Testis (tissue), 3 donors: ENCODE results near the gene SH3BGRL2. TPM values are rescaled to one million over a fixed set of nuclear protein-coding genes. Genes with fewer than 3 reads are reported as not detected.

Source experiments
- DNase-seq: peaks from one replicate; pipeline ENCODE4 v3.0.0-alpha.2; 2019
- H3K27ac ChIP-seq, 2 donors: fragments of 200-600 bp; sonication (generic); one replicate each; pipeline ENCODE4 v1.5.1; 2019
- H3K27me3 ChIP-seq: fragments of 200-600 bp; sonication (generic); one replicate; pipeline ENCODE4 v1.5.1; 2019
- H3K36me3 ChIP-seq: fragments of 200-600 bp; sonication (generic); one replicate; pipeline ENCODE4 v1.5.1; 2017; ENCODE audit warnings: low read depth; ENCODE audit errors: missing control alignments
- H3K4me1 ChIP-seq: fragments of 200-600 bp; sonication (generic); one replicate; pipeline ENCODE4 v1.5.1; 2019
- H3K4me3 ChIP-seq, 2 donors: fragments of 200-600 bp; sonication (generic); one replicate each; pipeline ENCODE4 v1.5.1; 2017 to 2019
- H3K9me3 ChIP-seq: fragments of 200-600 bp; sonication (generic); one replicate; pipeline ENCODE4 v1.5.1; 2017
- CTCF ChIP-seq, 3 experiments: fragments of 450-650 bp in 2 of 3; fragments of 200-600 bp in 1 of 3; sonication (generic) in 1 of 3; IDR thresholded peaks; one replicate each; pipeline ENCODE4 v1.5.1; 2016 to 2019; ENCODE audit warnings: antibody characterized with exemption in 3 of 3, mild to moderate bottlenecking in 2 of 3, moderate library complexity in 1 of 3
- POLR2A ChIP-seq: fragments of 450-650 bp; IDR thresholded peaks from one replicate; pipeline ENCODE4 v1.6.1; 2017; ENCODE audit warnings: antibody characterized with exemption, mild to moderate bottlenecking, moderate library complexity
- WGBS, 2 donors: methylation state at CpG; one replicate each; pipeline ENCODE4 v1.1.5; 2018; 5-methylcytosine and 5-hydroxymethylcytosine counted together
- intact Hi-C: fragments of 100-400 bp; cut with DNase I; formaldehyde crosslinking; loops from one replicate; pipeline ENCODE4 v1.15.1; 2023; ENCODE audit warnings: low total_unique reads
- polyA plus RNA-seq: library from polyadenylated mRNA; stranded (reverse); fragments of 350-450 nt; fragmentation: Illumina TruSeq; extraction: RNeasy Lipid Tissue Mini Kit (QIAGEN cat#74804); gene quantifications from one replicate; pipeline ENCODE4 v1.2.3, GENCODE V29; 2014; ENCODE audit warnings: low read depth, low replicate concordance; ENCODE audit not compliant: insufficient read depth
- total RNA-seq, 2 donors: library from RNA; depleted of rRNA; stranded (reverse); fragments of >200 nt; gene quantifications; one replicate each; pipeline ENCODE4 v1.2.3, GENCODE V29; 2016

SH3BGRL2 gene
- total and polyA plus RNA-seq, 3 donors from 2014 or later, result 5.5 to 9.8 (median 6.3) TPM

DNA sequence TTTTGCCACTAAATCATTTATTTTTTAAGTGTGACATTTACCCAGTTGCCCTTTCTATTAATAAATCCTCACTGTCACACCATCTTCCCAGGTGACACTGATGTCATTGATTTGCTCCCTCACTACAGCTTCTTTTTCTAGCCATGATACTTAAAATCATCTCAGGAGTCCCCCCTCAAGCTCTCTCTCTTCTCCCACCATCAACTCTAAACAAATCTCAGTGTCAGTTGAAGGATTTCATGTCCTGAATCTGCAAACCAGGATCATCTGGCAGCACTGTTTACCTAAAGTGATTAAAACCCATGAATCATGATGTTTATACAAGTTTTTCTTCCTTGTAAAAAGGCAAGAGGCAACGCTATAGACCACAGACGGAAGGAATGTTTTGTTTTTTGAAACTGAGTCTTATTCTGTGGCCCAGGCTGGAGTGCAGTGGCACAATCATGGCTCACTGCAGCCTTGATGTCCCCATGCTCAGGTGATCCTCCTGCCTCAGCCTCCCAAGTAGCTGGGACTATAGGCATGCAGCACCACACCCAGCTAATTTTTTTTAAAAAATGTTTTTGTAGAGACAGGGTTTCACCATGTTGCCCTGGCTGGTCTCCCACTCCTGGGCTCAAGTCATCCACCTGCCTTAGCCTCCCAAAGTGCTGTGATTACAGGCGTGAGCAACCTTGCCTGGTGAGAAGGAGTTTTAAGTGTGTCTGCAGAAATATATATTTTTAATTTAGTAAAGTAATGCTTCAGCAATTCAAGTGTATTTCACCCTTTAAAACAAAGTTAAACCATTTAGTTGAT lies 30.1 kb upstream of the SH3BGRL2 start:
- Histone ChIP-seq H3K4me3 (no peak overlapping the region), H3K36me3 (no peaks in the 10 kb centered on the region), H3K9me3 (no peaks in the 10 kb centered on the region), H3K4me1 (no peaks in the 10 kb centered on the region), H3K27me3 (no peaks in the 10 kb centered on the region), H3K27ac (no peak overlapping the region)
- TF ChIP-seq POLR2A (no peak), CTCF (IDR thresholded peaks at IDR 0.05) (no peak)
- intact Hi-C loops, result no loop called here
- WGBS, 2 donors, result 81 to 82% methylated on average over 3 of the region's 3 CpGs
- no peak for DNase-seq

GRCh38 chr6:79602859-79603258 lies 28.3 kb upstream of the SH3BGRL2 start:
- no peaks in the 10 kb centered on the region for H3K4me1 ChIP-seq
- no peak overlapping the region for H3K4me3 ChIP-seq
- no peak for TF ChIP-seq POLR2A
- TF ChIP-seq CTCF (IDR thresholded peaks at IDR 0.05), result no peak
- H3K27me3 ChIP-seq, result no peaks in the 10 kb centered on the region
- no peaks in the 10 kb centered on the region for H3K9me3 ChIP-seq
- DNase-seq, result no peak
- no peaks in the 10 kb centered on the region for H3K36me3 ChIP-seq
- intact Hi-C loops, result no loop called here
- no peak overlapping the region for H3K27ac ChIP-seq

GRCh38 chr6:79604583-79605037 lies 26.5 kb upstream of the SH3BGRL2 start:
- TF ChIP-seq POLR2A, result no peak
- TF ChIP-seq CTCF (IDR thresholded peaks at IDR 0.05), result no peak
- no peak for DNase-seq
- no peak overlapping the region for H3K27ac ChIP-seq
- H3K4me1 ChIP-seq, result no peaks in the 10 kb centered on the region
- intact Hi-C loops, result no loop called here
- no peaks in the 10 kb centered on the region for H3K27me3 ChIP-seq
- no peak overlapping the region for H3K4me3 ChIP-seq
- WGBS, 2 donors, result 88 to 92% methylated on average over 4 of the region's 4 CpGs
- no peaks in the 10 kb centered on the region for H3K36me3 ChIP-seq
- no peaks in the 10 kb centered on the region for H3K9me3 ChIP-seq

GRCh38 chr6:79605061-79605460 lies 26.1 kb upstream of the SH3BGRL2 start:
- 94 to 95% methylated on average over 3 of the region's 3 CpGs for WGBS, 2 donors
- TF ChIP-seq POLR2A (no peak), CTCF (IDR thresholded peaks at IDR 0.05) (no peak)

More at GRCh38 chr6:79605061-79605460, 26.1 kb upstream of the SH3BGRL2 start:
- H3K4me1 ChIP-seq, result no peaks in the 10 kb centered on the region
- no peak for DNase-seq
- no peak overlapping the region for H3K4me3 ChIP-seq
- no peaks in the 10 kb centered on the region for H3K27me3 ChIP-seq
- H3K27ac ChIP-seq, result no peak overlapping the region
- H3K36me3 ChIP-seq, result no peaks in the 10 kb centered on the region
- intact Hi-C loops, result no loop called here
- H3K9me3 ChIP-seq, result no peaks in the 10 kb centered on the region
